Measurements from ENCODE around the gene TFEC. TPM values are rescaled to one million over a fixed set of nuclear protein-coding genes. Genes with fewer than 3 reads are reported as not detected.
"Not testable (repeated sequence)": the region's sequence is repeated elsewhere in the genome, so short reads cannot be mapped to it uniquely, and the experiment has no call there.

TFEC gene
- total RNA-seq, result not detected in 2 replicates

GRCh38 chr7:116030651-116031276, at the start of gene TFEC:
Gene TFEC, minus strand, starts transcription at chr7:116030763. Its CDS starts 46,322 bp downstream, at chr7:115984441.
- no peak within 1 kb of the TSS for H3K4me3 ChIP-seq (ENCODE audit: low read depth, low read length)
- no peak for TF ChIP-seq CTCF (conservative IDR thresholded peaks at IDR 0.05; ENCODE audit: low read depth, low read length)
- DNase-seq (ENCODE audit: low read depth), result no peak

GRCh38 chr7:116075351-116076145, 45.0 kb upstream of the TFEC start:
- no peak overlapping the region for H3K4me3 ChIP-seq (ENCODE audit: low read depth, low read length)
- no peak for DNase-seq (ENCODE audit: low read depth)
- no peak for TF ChIP-seq CTCF (conservative IDR thresholded peaks at IDR 0.05; ENCODE audit: low read depth, low read length)

- TF ChIP-seq CTCF (conservative IDR thresholded peaks at IDR 0.05; ENCODE audit: low read depth, low read length), result no peak
- DNase-seq (ENCODE audit: low read depth), result no peak
- no peak overlapping the region for H3K4me3 ChIP-seq (ENCODE audit: low read depth, low read length)
Observed at GRCh38 chr7:116071629-116072028, 41.1 kb upstream of the TFEC start.

GRCh38 chr7:116064179-116064578, 33.6 kb upstream of the TFEC start:
- H3K4me3 ChIP-seq (ENCODE audit: low read depth, low read length), result no peak overlapping the region
- DNase-seq (ENCODE audit: low read depth), result no peak
- no peak for TF ChIP-seq CTCF (conservative IDR thresholded peaks at IDR 0.05; ENCODE audit: low read depth, low read length)

GRCh38 chr7:116062666-116063065, 32.1 kb upstream of the TFEC start:
- TF ChIP-seq CTCF (conservative IDR thresholded peaks at IDR 0.05; ENCODE audit: low read depth, low read length), result no peak
- no peak for DNase-seq (ENCODE audit: low read depth)
- H3K4me3 ChIP-seq (ENCODE audit: low read depth, low read length), result no peak overlapping the region

- H3K4me3 ChIP-seq (ENCODE audit: low read depth, low read length), result no peak overlapping the region
- TF ChIP-seq CTCF (conservative IDR thresholded peaks at IDR 0.05; ENCODE audit: low read depth, low read length), result no peak
- DNase-seq (ENCODE audit: low read depth), result no peak
Observed at GRCh38 chr7:116052006-116052405, 21.4 kb upstream of the TFEC start.

GRCh38 chr7:116047261-116047660, 16.7 kb upstream of the TFEC start:
- DNase-seq (ENCODE audit: low read depth); H3K4me3 ChIP-seq (ENCODE audit: low read depth, low read length): not testable (repeated sequence)

Data from epithelial cell of proximal tubule (primary cell).